Prostate gland (tissue), 2 donors: ENCODE data around the gene DNAH14. TPM values are rescaled to one million over a fixed set of nuclear protein-coding genes. Genes with fewer than 3 reads are reported as not detected.

ENCODE experiments used
- DNase-seq: peaks from one replicate; pipeline ENCODE4 v3.0.0-alpha.2; 2019; ENCODE audit warnings: low spot score
- H3K27ac ChIP-seq, 2 donors: fragments of 200-600 bp; sonication (generic); 2 replicates each; pipeline ENCODE4 v1.5.1; 2017 to 2019
- H3K27me3 ChIP-seq: fragments of 200-600 bp; sonication (generic); replicated peaks from 2 replicates; pipeline ENCODE4 v1.5.1; 2019; ENCODE audit not compliant: insufficient read depth
- H3K36me3 ChIP-seq, 2 donors: fragments of 200-600 bp; sonication (generic); 1 replicate in 1 of 2; 2 replicates in 1 of 2; pipeline versions ENCODE4 v1.5.1 to v1.8.1; 2017 to 2019
- H3K4me1 ChIP-seq: fragments of 200-600 bp; sonication (generic); replicated peaks from 2 replicates; pipeline ENCODE4 v1.5.1; 2019
- H3K4me3 ChIP-seq, 2 donors: fragments of 200-600 bp; sonication (generic); 2 replicates each; pipeline ENCODE4 v1.5.1; 2017 to 2019
- H3K9me3 ChIP-seq: fragments of 200-600 bp; sonication (generic); 2 replicates; pipeline ENCODE4 v1.5.1; 2017
- CTCF ChIP-seq, 4 experiments: fragments of 200-600 bp in 2 of 4; fragments of 450-650 bp in 2 of 4; sonication (generic) in 2 of 4; IDR thresholded peaks; 1 replicate in 3 of 4; 2 replicates in 1 of 4; pipeline ENCODE4 v1.5.1; 2016 to 2019; ENCODE audit warnings: antibody characterized with exemption in 4 of 4, mild to moderate bottlenecking in 2 of 4, moderate library complexity in 2 of 4
- POLR2A ChIP-seq: fragments of 450-650 bp; IDR thresholded peaks from one replicate; pipeline ENCODE4 v1.6.1; 2016; ENCODE audit warnings: antibody characterized with exemption, mild to moderate bottlenecking
- POLR2AphosphoS5 ChIP-seq: sonication (generic); formaldehyde crosslinking; IDR thresholded peaks from one replicate; pipeline ENCODE4 v1.6.1; 2017; ENCODE audit warnings: antibody characterized with exemption
- WGBS: methylation state at CpG from one replicate; pipeline ENCODE4 v1.1.5; 2018; 5-methylcytosine and 5-hydroxymethylcytosine counted together
- intact Hi-C: fragments of 100-400 bp; cut with DNase I; formaldehyde crosslinking; loops from one replicate; pipeline ENCODE4 v1.14.2; 2022
- total RNA-seq, 2 donors: library from RNA; depleted of rRNA; stranded (reverse); fragments of >200 nt; gene quantifications; one replicate each; pipeline ENCODE4 v1.1.0, GENCODE V29; 2016

The DNAH14 gene
- total RNA-seq, 2 donors from 2014 or later = 16.5 to 26.8 TPM

GRCh38 chr1:225448146-225448805, 518.8 kb downstream of the DNAH14 start:
- no peak for TF ChIP-seq CTCF (IDR thresholded peaks at IDR 0.05)
- no peak for TF ChIP-seq POLR2A
- TF ChIP-seq POLR2AphosphoS5 = no peak
- intact Hi-C loops = loop anchor here (10.0 kb wide), 1 partner anchor 943 kb away; no protein-coding TSS in a partner anchor
- WGBS = 48% methylated on average over 9 of the region's 9 CpGs
- Histone ChIP-seq H3K9me3 (no peaks in the 10 kb centered on the region), H3K4me1 (peaks cover 2% of the 10 kb centered on the region), H3K27ac (peak overlapping the region; percentile 68 to 70), H3K4me3 (no peak overlapping the region), H3K36me3 (no peaks in the 10 kb centered on the region), H3K27me3 (no peaks in the 10 kb centered on the region)
- DNase-seq = no peak
